B cell (primary cell): Measurements from ENCODE around the gene ECHDC3. TPM values are rescaled to one million over a fixed set of nuclear protein-coding genes. Genes with fewer than 3 reads are reported as not detected.

Source experiments
- ATAC-seq: fragments of 200-7000 bp; cut with Tn5 transposase; one replicate; pipeline ENCODE4 v1.10.0; 2021; ENCODE audit warnings: low read depth, mild to moderate bottlenecking, moderate number of reproducible peaks, moderate library complexity
- CTCF ChIA-PET: fragments of 350-600 bp; sonication (Branson Sonifier 250); formaldehyde crosslinking; loops from one replicate; lab custom pipeline; 2021; ENCODE audit warnings: antibody characterized with exemption, inconsistent platforms; lab: Charles Lee
- POLR2A ChIA-PET: fragments of 350-600 bp; sonication (Branson Sonifier 250); formaldehyde crosslinking; loops from one replicate; lab custom pipeline; 2021; ENCODE audit warnings: antibody characterized with exemption; lab: Charles Lee
- DNase-seq: peaks from one replicate; pipeline ENCODE4 v3.0.0; 2013
- H2AFZ ChIP-seq: 2 replicates; pipeline ENCODE4 v1.6.1; 2012; ENCODE audit warnings: mild to moderate bottlenecking, low read depth, low read length; ENCODE audit not compliant: insufficient read depth, poor library complexity, severe bottlenecking
- H3K27ac ChIP-seq, 2 donors: 1 replicate in 1 of 2; 2 replicates in 1 of 2; pipeline ENCODE4 v1.5.1; 2012 to 2013; ENCODE audit warnings: low read length in 2 of 2, mild to moderate bottlenecking in 2 of 2, moderate library complexity in 1 of 2
- H3K27me3 ChIP-seq, 4 experiments: fragments of 200-600 bp in 1 of 4; sonication (generic) in 1 of 4; replicated peaks in 1 of 4; 1 replicate in 2 of 4; 2 replicates in 2 of 4; pipeline versions ENCODE4 v1.6.1 to v1.7.0; 2013 to 2016; ENCODE audit warnings: low read length in 3 of 4, mild to moderate bottlenecking in 2 of 4, mixed read lengths in 1 of 4, moderate library complexity in 1 of 4; ENCODE audit not compliant: insufficient read depth in 4 of 4, control insufficient read depth in 3 of 4; ENCODE audit errors: control extremely low read depth in 1 of 4
- H3K36me3 ChIP-seq, 2 experiments: replicated peaks in 1 of 2; 1 replicate in 1 of 2; 2 replicates in 1 of 2; pipeline versions ENCODE4 v1.6.1 to v1.7.1; 2013; ENCODE audit warnings: low read length in 1 of 2; ENCODE audit not compliant: insufficient read depth in 2 of 2, control insufficient read depth in 1 of 2; ENCODE audit errors: control extremely low read depth in 1 of 2, extremely low read depth in 1 of 2
- H3K4me1 ChIP-seq, 2 donors: fragments of 200-600 bp in 1 of 2; sonication (generic) in 1 of 2; 1 replicate in 1 of 2; 2 replicates in 1 of 2; pipeline versions ENCODE4 v1.5.1 to v1.6.1; 2013 to 2017; ENCODE audit warnings: low read length in 2 of 2; ENCODE audit not compliant: control insufficient read depth in 2 of 2, insufficient read depth in 2 of 2
- H3K4me2 ChIP-seq: replicated peaks from 2 replicates; pipeline ENCODE3; 2012; ENCODE audit warnings: mild to moderate bottlenecking, low read depth, low read length; ENCODE audit not compliant: poor library complexity, severe bottlenecking
- H3K4me3 ChIP-seq, 5 experiments: fragments of 200-600 bp in 1 of 5; sonication (generic) in 1 of 5; 1 replicate in 3 of 5; 2 replicates in 2 of 5; pipeline versions ENCODE4 v1.5.1 to v1.7.0; 2011 to 2016; ENCODE audit warnings: low read length in 4 of 5, mild to moderate bottlenecking in 4 of 5, low read depth in 2 of 5, control low read depth in 1 of 5, moderate library complexity in 1 of 5; ENCODE audit not compliant: insufficient read depth in 1 of 5; ENCODE audit errors: control extremely low read depth in 1 of 5, extremely low read depth in 1 of 5
- H3K79me2 ChIP-seq: fragments of 200-600 bp; sonication (generic); one replicate; pipeline ENCODE4 v1.6.0; 2016; ENCODE audit warnings: low read length; ENCODE audit not compliant: control insufficient read depth, insufficient read depth
- H3K9ac ChIP-seq: fragments of 200-600 bp; sonication (generic); 2 replicates; pipeline ENCODE4 v1.6.1; 2017; ENCODE audit warnings: mild to moderate bottlenecking, low read length, moderate library complexity
- H3K9me3 ChIP-seq, 3 donors: one replicate each; pipeline versions ENCODE4 v1.6.1 to v1.7.1; 2013; ENCODE audit warnings: low read length in 2 of 3; ENCODE audit not compliant: control insufficient read depth in 2 of 3, insufficient read depth in 1 of 3; ENCODE audit errors: control extremely low read depth in 1 of 3
- H4K20me1 ChIP-seq: 2 replicates; pipeline ENCODE4 v1.6.0; 2012; ENCODE audit warnings: mild to moderate bottlenecking, low read length; ENCODE audit not compliant: insufficient read depth, control insufficient read depth, poor library complexity, severe bottlenecking
- H3K27ac Mint-ChIP-seq: one replicate; pipeline ENCODE4 v1.8.0; 2021; ENCODE audit warnings: mixed read lengths
- H3K27me3 Mint-ChIP-seq: one replicate; pipeline ENCODE4 v1.8.0; 2021; ENCODE audit warnings: mixed read lengths
- H3K4me1 Mint-ChIP-seq: one replicate; pipeline ENCODE4 v1.8.0; 2021; ENCODE audit warnings: mixed read lengths
- H3K4me3 Mint-ChIP-seq: one replicate; pipeline ENCODE4 v1.8.0; 2021; ENCODE audit warnings: mixed read lengths
- H3K9me3 Mint-ChIP-seq: one replicate; pipeline ENCODE4 v1.8.0; 2022; ENCODE audit warnings: mixed read lengths; ENCODE audit not compliant: insufficient read depth
- CTCF ChIP-seq: fragments of 200-600 bp; IDR thresholded peaks from one replicate; pipeline ENCODE4 v1.8.0; 2022; ENCODE audit warnings: antibody characterized with exemption, mild to moderate bottlenecking
- EZH2 ChIP-seq: IDR thresholded peaks from 2 replicates; pipeline ENCODE4 v1.6.1; 2012; ENCODE audit warnings: borderline replicate concordance, low read depth, mild to moderate bottlenecking, moderate library complexity, low read length; ENCODE audit not compliant: insufficient read depth, poor library complexity, severe bottlenecking
- whole genome bisulfite sequencing: methylation state at CpG from one replicate; pipeline ENCODE4 v1.1.5; 2013; ENCODE audit warnings: missing lambda C conversion rate; ENCODE audit not compliant: insufficient coverage; 5-methylcytosine and 5-hydroxymethylcytosine counted together
- intact Hi-C: fragments of 100-400 bp; cut with micrococcal nuclease; formaldehyde crosslinking; loops from one replicate; pipeline ENCODE4 v1.10.0; 2022
- polyA plus RNA-seq: library from polyadenylated mRNA; depleted of rRNA; stranded (reverse); fragments of >200 nt; gene quantifications from 2 replicates; pipeline ENCODE4 v1.2.3, GENCODE V29; 2012
- total RNA-seq, 2 donors: library from RNA; stranded (reverse); fragments of 120-200 nt in 1 of 2; gene quantifications; 1 replicate in 1 of 2; 2 replicates in 1 of 2; pipeline versions ENCODE4 v1.2.3 to v1.2.4, GENCODE V29; 2013 to 2022

The ECHDC3 gene
- total and polyA plus RNA-seq, 2 donors (not counting 1 experiment from before 2014, with no cell fraction given): 3.9 to 9.6 TPM

- TF ChIP-seq CTCF: no peak
- no peak for TF ChIP-seq EZH2
- no peaks in the 10 kb centered on the region for H3K36me3 ChIP-seq
- H3K9ac ChIP-seq: no peak overlapping the region
- no peak overlapping the region for H3K4me3 ChIP-seq
- no peak overlapping the region for H3K4me2 ChIP-seq
- no peaks in the 10 kb centered on the region for H3K27me3 ChIP-seq
- Mint-ChIP-seq H3K27ac (no peak overlapping the region), H3K27me3 (no peaks in the 10 kb centered on the region), H3K9me3 (no peaks in the 10 kb centered on the region), H3K4me3 (no peak overlapping the region), H3K4me1 (peaks cover 23% of the 10 kb centered on the region)
- 100% methylated on average over 3 of the region's 4 CpGs for WGBS
- intact Hi-C loops: no loop called here
- ChIA-PET POLR2A (no interaction called here), CTCF (interaction anchor here (0.6 to 2.1 kb wide), 2 partner anchors 19 to 129 kb away, joined by 5 read pairs; no protein-coding TSS in a partner anchor)
- ATAC-seq (no peak), DNase-seq (no peak)
- no peaks in the 10 kb centered on the region for H3K9me3 ChIP-seq
- H4K20me1 ChIP-seq: no peaks in the 10 kb centered on the region
- peaks cover 21% of the 10 kb centered on the region for H3K79me2 ChIP-seq
- H2AFZ ChIP-seq: no peak overlapping the region
- H3K4me1 ChIP-seq: peaks cover 16 to 23% of the 10 kb centered on the region in 2 donors
- H3K27ac ChIP-seq: no peak overlapping the region
Measured at GRCh38 chr10:11705722-11706121, 36.5 kb upstream of the ECHDC3 start.

GRCh38 chr10:11706895-11707567, 35.2 kb upstream of the ECHDC3 start:
- Histone ChIP-seq H3K27ac (no peak overlapping the region), H3K4me3 (no peak overlapping the region), H3K27me3 (no peaks in the 10 kb centered on the region), H3K9ac (no peak overlapping the region), H3K79me2 (peaks cover 21% of the 10 kb centered on the region), H3K4me1 (peaks cover 24 to 36% of the 10 kb centered on the region in 2 donors), H2AFZ (no peak overlapping the region), H3K36me3 (no peaks in the 10 kb centered on the region), H3K4me2 (no peak overlapping the region), H3K9me3 (no peaks in the 10 kb centered on the region), H4K20me1 (no peaks in the 10 kb centered on the region)
- intact Hi-C loops: no loop called here
- Mint-ChIP-seq H3K4me1 (peaks cover 29% of the 10 kb centered on the region), H3K4me3 (no peak overlapping the region), H3K27me3 (no peaks in the 10 kb centered on the region), H3K27ac (no peak overlapping the region), H3K9me3 (no peaks in the 10 kb centered on the region)
- 90% methylated on average over 8 of the region's 10 CpGs for WGBS
- ChIA-PET POLR2A (interaction anchor here (1.2 kb wide), 1 partner anchor 21 kb away, joined by 3 read pairs; no protein-coding TSS in a partner anchor), CTCF (interaction anchor here (0.6 to 2.1 kb wide), 5 partner anchors 9 to 191 kb away, joined by 3 to 5 read pairs (median 3); no protein-coding TSS in a partner anchor)
- no peak for DNase-seq
- ATAC-seq: no peak
- no peak for TF ChIP-seq EZH2
- no peak for TF ChIP-seq CTCF
